OCI-LY1 (cell line): Measurements from ENCODE around the gene TMEM132A.
A peak's percentile ranks its signal among the peaks of the same experiment; 100 is the strongest.
"Not testable (repeated sequence)": the region's sequence is repeated elsewhere in the genome, so short reads cannot be mapped to it uniquely, and the experiment has no call there.

Experiments
- H2AFZ ChIP-seq: fragments of 200-600 bp; sonication (generic), shearing (Covaris generic); 2 replicates; pipeline ENCODE4 v1.6.0; 2014; ENCODE audit warnings: antibody characterized with exemption, mild to moderate bottlenecking, low read length
- H3F3A ChIP-seq: fragments of 200-600 bp; sonication (generic), shearing (Covaris generic); 2 replicates; pipeline ENCODE4 v1.6.0; 2014; ENCODE audit warnings: mild to moderate bottlenecking, antibody characterized with exemption, low read length, moderate library complexity; ENCODE audit not compliant: insufficient read depth
- H3K27ac ChIP-seq: fragments of 200-600 bp; sonication (generic); 2 replicates; pipeline ENCODE4 v1.5.1; 2014; ENCODE audit warnings: low read length, mixed run types, mild to moderate bottlenecking, low read depth; ENCODE audit not compliant: poor library complexity, severe bottlenecking
- H3K27me3 ChIP-seq: fragments of 200-600 bp; sonication (generic); 2 replicates; pipeline ENCODE4 v1.6.0; 2014; ENCODE audit warnings: antibody characterized with exemption, mild to moderate bottlenecking, low read length, moderate library complexity; ENCODE audit not compliant: insufficient read depth
- H3K36me3 ChIP-seq: fragments of 200-600 bp; sonication (generic); 2 replicates; pipeline ENCODE4 v1.6.1; 2014; ENCODE audit warnings: mild to moderate bottlenecking, antibody characterized with exemption, low read length, moderate library complexity, mixed read lengths; ENCODE audit not compliant: insufficient read depth
- H3K4me1 ChIP-seq: fragments of 200-600 bp; sonication (generic); 2 replicates; pipeline ENCODE4 v1.5.1; 2014; ENCODE audit warnings: mild to moderate bottlenecking, low read length, moderate library complexity; ENCODE audit not compliant: insufficient read depth, severe bottlenecking
- H3K4me2 ChIP-seq: fragments of 200-600 bp; sonication (generic), shearing (Covaris generic); 2 replicates; pipeline ENCODE4 v1.6.1; 2014; ENCODE audit warnings: low read length
- H3K4me3 ChIP-seq: fragments of 200-600 bp; sonication (generic); 2 replicates; pipeline ENCODE4 v1.5.1; 2014; ENCODE audit warnings: low read length, low read depth, mild to moderate bottlenecking, mixed read lengths; ENCODE audit not compliant: poor library complexity, severe bottlenecking
- H3K79me2 ChIP-seq: fragments of 200-600 bp; shearing (Covaris generic); 2 replicates; pipeline ENCODE4 v1.6.1; 2016; ENCODE audit warnings: mixed run types, low read length, mixed read lengths; ENCODE audit not compliant: insufficient read depth
- H3K9ac ChIP-seq: fragments of 200-600 bp; sonication (generic), shearing (Covaris generic); 2 replicates; pipeline ENCODE4 v1.6.1; 2014; ENCODE audit warnings: mild to moderate bottlenecking, low read length, mixed read lengths
- H3K9me2 ChIP-seq: fragments of 200-600 bp; sonication (generic), shearing (Covaris generic); 2 replicates; pipeline ENCODE4 v1.6.1; 2014; ENCODE audit warnings: low read depth, mild to moderate bottlenecking, low read length, mixed read lengths
- H3K9me3 ChIP-seq: fragments of 200-600 bp; shearing (Covaris generic); 2 replicates; pipeline ENCODE4 v1.6.1; 2014; ENCODE audit warnings: low read length, mixed read lengths
- H4K20me1 ChIP-seq: fragments of 200-600 bp; sonication (generic), shearing (Covaris generic); 2 replicates; pipeline ENCODE4 v1.6.0; 2016; ENCODE audit warnings: mild to moderate bottlenecking, low read length; ENCODE audit not compliant: insufficient read depth
- CTCF ChIP-seq: fragments of 200-600 bp; sonication (generic), shearing (Covaris generic); IDR thresholded peaks from 2 replicates; pipeline ENCODE4 v1.5.1; 2017; ENCODE audit warnings: mild to moderate bottlenecking, antibody characterized with exemption, low read length, moderate library complexity, mixed read lengths
- EZH2 ChIP-seq: fragments of 200-600 bp; sonication (generic), shearing (Covaris generic); IDR thresholded peaks from 2 replicates; pipeline ENCODE4 v1.8.0; 2017; ENCODE audit warnings: borderline replicate concordance, mixed run types, mild to moderate bottlenecking, antibody characterized with exemption, low read length, moderate library complexity, mixed read lengths

The TMEM132A gene

GRCh38 chr11:60905551-60906113, 18.6 kb upstream of the TMEM132A start:
- H3K79me2 ChIP-seq, result peaks cover 31% of the 10 kb centered on the region
- 0 out of 2 replicates have a peak, but pooled peaks cover 3% of the 10 kb centered on the region for H3F3A ChIP-seq
- peak overlapping the region; percentile 91 for H3K4me2 ChIP-seq
- no peaks in the 10 kb centered on the region for H3K9me2 ChIP-seq
- H3K9me3 ChIP-seq, result no peaks in the 10 kb centered on the region
- H3K27ac ChIP-seq, result peak overlapping the region; percentile 55
- H3K9ac ChIP-seq, result peak overlapping the region; percentile 95
- H2AFZ ChIP-seq, result no peak overlapping the region
- TF ChIP-seq CTCF (no peak), EZH2 (no peak)
- H3K27me3 ChIP-seq, result no peaks in the 10 kb centered on the region
- no peaks in the 10 kb centered on the region for H4K20me1 ChIP-seq
- peaks cover 37% of the 10 kb centered on the region for H3K4me1 ChIP-seq
- H3K36me3 ChIP-seq, result peaks cover 43% of the 10 kb centered on the region
- peak overlapping the region; percentile 89 for H3K4me3 ChIP-seq

GRCh38 chr11:60906132-60906972, 17.9 kb upstream of the TMEM132A start, which contains the start of gene PRPF19:
TSS of gene PRPF19 (minus strand) at chr11:60906585. CDS start at chr11:60906382, 203 bp downstream.
- H3K27me3 ChIP-seq, result no peaks in the 10 kb centered on the region

GRCh38 chr11:60908803-60909202, 15.5 kb upstream of the TMEM132A start:
- H3K4me1 ChIP-seq, result peaks cover 54% of the 10 kb centered on the region
- peaks cover 12% of the 10 kb centered on the region for H3K36me3 ChIP-seq
- H3K27ac ChIP-seq, result no peak overlapping the region
- TF ChIP-seq EZH2 (no peak), CTCF (no peak)
- H2AFZ ChIP-seq, result no peak overlapping the region
- H3K79me2 ChIP-seq, result peaks cover 24% of the 10 kb centered on the region
- no peaks in the 10 kb centered on the region for H3K9me2 ChIP-seq
- H3K9me3 ChIP-seq, result no peaks in the 10 kb centered on the region
- H3F3A ChIP-seq, result 0 out of 2 replicates have a peak, but pooled peaks cover 3% of the 10 kb centered on the region
- no peaks in the 10 kb centered on the region for H3K27me3 ChIP-seq
- H3K9ac ChIP-seq, result no peak overlapping the region
- no peak overlapping the region for H3K4me2 ChIP-seq
- no peak overlapping the region for H3K4me3 ChIP-seq
- no peaks in the 10 kb centered on the region for H4K20me1 ChIP-seq

More at GRCh38 chr11:60906132-60906972, 17.9 kb upstream of the TMEM132A start, which contains the start of gene PRPF19:
- H3K27ac ChIP-seq, result peak within 1 kb of the TSS; percentile 62
- H3K4me3 ChIP-seq, result peak within 1 kb of the TSS; percentile 89
- peaks cover 31% of the 10 kb centered on the region for H3K79me2 ChIP-seq
- peaks cover 36% of the 10 kb centered on the region for H3K36me3 ChIP-seq
- TF ChIP-seq EZH2, result no peak
- peak; percentile 8; the same call in 1 of the 2 replicates for TF ChIP-seq CTCF
- H3K9ac ChIP-seq, result peak within 1 kb of the TSS; percentile 95
- peaks cover 40% of the 10 kb centered on the region for H3K4me1 ChIP-seq
- no peaks in the 10 kb centered on the region for H4K20me1 ChIP-seq
- H2AFZ ChIP-seq, result peak within 1 kb of the TSS; percentile 44; the same call in 1 of the 2 replicates
- peak within 1 kb of the TSS; percentile 96 for H3K4me2 ChIP-seq
- no peaks in the 10 kb centered on the region for H3K9me3 ChIP-seq
- H3F3A ChIP-seq, result 0 out of 2 replicates have a peak, but pooled peaks cover 3% of the 10 kb centered on the region
- H3K9me2 ChIP-seq, result no peaks in the 10 kb centered on the region

GRCh38 chr11:60909680-60910280, 14.5 kb upstream of the TMEM132A start:
- not testable (repeated sequence) for H3F3A ChIP-seq, H3K9me2 ChIP-seq, H3K36me3 ChIP-seq, H3K4me2 ChIP-seq, H2AFZ ChIP-seq, H3K27me3 ChIP-seq, H3K9me3 ChIP-seq, H3K9ac ChIP-seq, H4K20me1 ChIP-seq, H3K4me3 ChIP-seq
- H3K4me1 ChIP-seq, result peaks cover 49% of the 10 kb centered on the region
- peaks cover 15% of the 10 kb centered on the region for H3K79me2 ChIP-seq
- H3K27ac ChIP-seq, result peak overlapping the region; percentile 62
